ENCODE data around the gene NUPR1.

GRCh38 chr16:28504707-28505404 is 33.9 kb downstream of the NUPR1 start:
- TF ChIP-seq CTCF (IDR thresholded peaks at IDR 0.05) (no peak), CHD2 (IDR thresholded peaks at IDR 0.05; ENCODE audit: low read length, partially characterized antibody) (no peak), CBX2 (IDR thresholded peaks at IDR 0.05; ENCODE audit: borderline replicate concordance, low read depth) (no peak), BHLHE40 (IDR thresholded peaks at IDR 0.05; ENCODE audit: low read depth, low read length) (no peak), EHF (CRISPR knock-in tag; IDR thresholded peaks at IDR 0.05) (no peak), EHMT2 (IDR thresholded peaks at IDR 0.05; ENCODE audit: low read depth) (no peak)
- TF ChIP-seq, protein P1, sequence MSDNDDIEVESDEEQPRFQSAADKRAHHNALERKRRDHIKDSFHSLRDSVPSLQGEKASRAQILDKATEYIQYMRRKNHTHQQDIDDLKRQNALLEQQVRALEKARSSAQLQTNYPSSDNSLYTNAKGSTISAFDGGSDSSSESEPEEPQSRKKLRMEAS (IDR thresholded peaks at IDR 0.05): no peak

All from A549 (cell line).